Activated CD4-positive, alpha-beta T cell treated with anti-CD3 and anti-CD28 coated beads, Interleukin-2, amount 10 ng/mL, durations not matched to agents 24 days and 14 days (primary cell): ENCODE data around the gene ANGPTL7. TPM values are rescaled to one million over a fixed set of nuclear protein-coding genes. Genes with fewer than 3 reads are reported as not detected.
A peak's percentile ranks its signal among the peaks of the same experiment; 100 is the strongest.
"Not testable (repeated sequence)": the region's sequence is repeated elsewhere in the genome, so short reads cannot be mapped to it uniquely, and the experiment has no call there.

Experiments used
- DNase-seq: peaks from one replicate; pipeline ENCODE4 v3.0.0; 2022
- H3K27ac Mint-ChIP-seq: one replicate; pipeline ENCODE4 v1.8.0; 2022; ENCODE audit warnings: mild to moderate bottlenecking, mixed read lengths
- H3K27me3 Mint-ChIP-seq: one replicate; pipeline ENCODE4 v1.8.0; 2022; ENCODE audit warnings: mixed read lengths
- H3K36me3 Mint-ChIP-seq: one replicate; pipeline ENCODE4 v1.8.0; 2022; ENCODE audit warnings: low read depth, mild to moderate bottlenecking, mixed read lengths
- H3K4me1 Mint-ChIP-seq: one replicate; pipeline ENCODE4 v1.8.0; 2021; ENCODE audit warnings: mixed read lengths
- H3K4me3 Mint-ChIP-seq: one replicate; pipeline ENCODE4 v1.8.0; 2022; ENCODE audit warnings: mild to moderate bottlenecking, moderate library complexity, mixed read lengths
- H3K9me3 Mint-ChIP-seq: one replicate; pipeline ENCODE4 v1.8.0; 2021; ENCODE audit warnings: mixed read lengths
- intact Hi-C: fragments of 100-400 bp; cut with micrococcal nuclease; formaldehyde crosslinking; loops from one replicate; pipeline ENCODE4 v1.15.1; 2023
- total RNA-seq: library from RNA; stranded (reverse); gene quantifications from 2 replicates; pipeline ENCODE4 v1.2.3, GENCODE V29; 2022

Gene ANGPTL7
- total RNA-seq, 1 donor from 2014 or later = not detected

- peak overlapping the region; percentile 74 for H3K27ac Mint-ChIP-seq
- no peaks in the 10 kb centered on the region for H3K27me3 Mint-ChIP-seq
- intact Hi-C loops = no loop called here
- H3K4me1 Mint-ChIP-seq = peaks cover 15% of the 10 kb centered on the region
- DNase-seq = no peak
- no peak overlapping the region for H3K4me3 Mint-ChIP-seq
- peaks cover 22% of the 10 kb centered on the region for H3K36me3 Mint-ChIP-seq
- H3K9me3 Mint-ChIP-seq = no peaks in the 10 kb centered on the region
These were observed 32.2 kb upstream of the ANGPTL7 start for GRCh38 chr1:11156963-11157362.

GRCh38 chr1:11157394-11157793 is 31.8 kb upstream of the ANGPTL7 start:
- intact Hi-C loops = no loop called here
- peaks cover 15% of the 10 kb centered on the region for H3K4me1 Mint-ChIP-seq
- no peaks in the 10 kb centered on the region for H3K27me3 Mint-ChIP-seq
- H3K27ac Mint-ChIP-seq = peak overlapping the region; percentile 74
- H3K36me3 Mint-ChIP-seq = peaks cover 22% of the 10 kb centered on the region
- no peaks in the 10 kb centered on the region for H3K9me3 Mint-ChIP-seq
- H3K4me3 Mint-ChIP-seq = no peak overlapping the region
- DNase-seq = no peak

GRCh38 chr1:11157867-11158266 is 31.3 kb upstream of the ANGPTL7 start:
- Mint-ChIP-seq H3K9me3 (no peaks in the 10 kb centered on the region), H3K27me3 (no peaks in the 10 kb centered on the region), H3K27ac (no peak overlapping the region), H3K4me3 (no peak overlapping the region), H3K4me1 (peaks cover 15% of the 10 kb centered on the region), H3K36me3 (peaks cover 20% of the 10 kb centered on the region)
- DNase-seq = no peak
- intact Hi-C loops = no loop called here

GRCh38 chr1:11158291-11158690 is 30.9 kb upstream of the ANGPTL7 start:
- Mint-ChIP-seq H3K36me3 (peaks cover 17% of the 10 kb centered on the region), H3K4me3 (no peak overlapping the region), H3K9me3 (no peaks in the 10 kb centered on the region), H3K27me3 (no peaks in the 10 kb centered on the region), H3K27ac (no peak overlapping the region), H3K4me1 (peaks cover 15% of the 10 kb centered on the region)
- no peak for DNase-seq
- intact Hi-C loops = no loop called here

GRCh38 chr1:11158720-11159321 is 30.3 kb upstream of the ANGPTL7 start:
- H3K27ac Mint-ChIP-seq = no peak overlapping the region
- no peak overlapping the region for H3K4me3 Mint-ChIP-seq
- DNase-seq = no peak
- H3K4me1 Mint-ChIP-seq = peaks cover 15% of the 10 kb centered on the region
- peaks cover 20% of the 10 kb centered on the region for H3K36me3 Mint-ChIP-seq
- no peaks in the 10 kb centered on the region for H3K27me3 Mint-ChIP-seq
- no peaks in the 10 kb centered on the region for H3K9me3 Mint-ChIP-seq
- intact Hi-C loops = no loop called here

- H3K4me3 Mint-ChIP-seq, intact Hi-C loops, H3K27ac Mint-ChIP-seq, H3K9me3 Mint-ChIP-seq, H3K27me3 Mint-ChIP-seq, DNase-seq, H3K4me1 Mint-ChIP-seq: not testable (repeated sequence)
- H3K36me3 Mint-ChIP-seq = peaks cover 24% of the 10 kb centered on the region
These were observed 26.4 kb upstream of the ANGPTL7 start for GRCh38 chr1:11162752-11163151.

GRCh38 chr1:11166744-11167143 is 22.4 kb upstream of the ANGPTL7 start:
- H3K4me3 Mint-ChIP-seq, H3K4me1 Mint-ChIP-seq, H3K9me3 Mint-ChIP-seq, H3K27ac Mint-ChIP-seq, intact Hi-C loops, DNase-seq, H3K27me3 Mint-ChIP-seq: not testable (repeated sequence)
- peaks cover 27% of the 10 kb centered on the region for H3K36me3 Mint-ChIP-seq

- no peak for DNase-seq
- Mint-ChIP-seq H3K27ac (no peak overlapping the region), H3K4me1 (no peaks in the 10 kb centered on the region), H3K36me3 (peaks cover 23% of the 10 kb centered on the region), H3K9me3 (no peaks in the 10 kb centered on the region), H3K4me3 (no peak overlapping the region), H3K27me3 (no peaks in the 10 kb centered on the region)
- intact Hi-C loops = no loop called here
These were observed 20.4 kb upstream of the ANGPTL7 start for GRCh38 chr1:11168731-11169130.

GRCh38 chr1:11169202-11169601 is 20.0 kb upstream of the ANGPTL7 start:
- intact Hi-C loops = no loop called here
- Mint-ChIP-seq H3K27me3 (no peaks in the 10 kb centered on the region), H3K4me3 (no peak overlapping the region)

GRCh38 chr1:11170102-11170501 is 19.1 kb upstream of the ANGPTL7 start:
- no peaks in the 10 kb centered on the region for H3K9me3 Mint-ChIP-seq
- no peak overlapping the region for H3K27ac Mint-ChIP-seq
- no peak overlapping the region for H3K4me3 Mint-ChIP-seq
- DNase-seq = no peak
- no peaks in the 10 kb centered on the region for H3K4me1 Mint-ChIP-seq
- peaks cover 23% of the 10 kb centered on the region for H3K36me3 Mint-ChIP-seq
- H3K27me3 Mint-ChIP-seq = no peaks in the 10 kb centered on the region
- intact Hi-C loops = no loop called here

More at GRCh38 chr1:11169202-11169601, 20.0 kb upstream of the ANGPTL7 start:
- Mint-ChIP-seq H3K9me3 (no peaks in the 10 kb centered on the region), H3K36me3 (peaks cover 23% of the 10 kb centered on the region), H3K27ac (no peak overlapping the region), H3K4me1 (no peaks in the 10 kb centered on the region)
- DNase-seq = no peak

- Mint-ChIP-seq H3K4me1 (no peaks in the 10 kb centered on the region), H3K36me3 (peaks cover 4% of the 10 kb centered on the region)
These were observed 14.8 kb upstream of the ANGPTL7 start for GRCh38 chr1:11174261-11174942.

GRCh38 chr1:11175461-11175860 is 13.7 kb upstream of the ANGPTL7 start:
- Mint-ChIP-seq H3K36me3 (peaks cover 4% of the 10 kb centered on the region), H3K4me3 (no peak overlapping the region), H3K4me1 (no peaks in the 10 kb centered on the region), H3K27ac (no peak overlapping the region), H3K27me3 (no peaks in the 10 kb centered on the region), H3K9me3 (no peaks in the 10 kb centered on the region)
- intact Hi-C loops = no loop called here
- no peak for DNase-seq

More at GRCh38 chr1:11174261-11174942, 14.8 kb upstream of the ANGPTL7 start:
- Mint-ChIP-seq H3K9me3 (no peaks in the 10 kb centered on the region), H3K27me3 (no peaks in the 10 kb centered on the region), H3K4me3 (no peak overlapping the region), H3K27ac (no peak overlapping the region)
- no peak for DNase-seq
- intact Hi-C loops = no loop called here

- H3K4me1 Mint-ChIP-seq = no peaks in the 10 kb centered on the region
- no peaks in the 10 kb centered on the region for H3K27me3 Mint-ChIP-seq
- intact Hi-C loops = no loop called here
- H3K27ac Mint-ChIP-seq = no peak overlapping the region
- peaks cover 5% of the 10 kb centered on the region for H3K36me3 Mint-ChIP-seq
- no peak for DNase-seq
- H3K9me3 Mint-ChIP-seq = no peaks in the 10 kb centered on the region
- H3K4me3 Mint-ChIP-seq = no peak overlapping the region
These were observed 13.0 kb upstream of the ANGPTL7 start for GRCh38 chr1:11176081-11176706.
